PC-9 (cell line): ENCODE data around the gene NR6A1. TPM values are rescaled to one million over a fixed set of nuclear protein-coding genes. Genes with fewer than 3 reads are reported as not detected.

Experiments used
- BruUV-seq: library from RNA; stranded (reverse); fragments of 400-500 nt; replicated peaks from 2 replicates; lab custom pipeline; 2021; lab: Mats Ljungman, UMichigan
- CTCF ChIA-PET: fragments of 300-600 bp; sonication (Branson Sonifier 250); formaldehyde crosslinking; loops from one replicate; lab custom pipeline; 2022; ENCODE audit warnings: antibody characterized with exemption; lab: Charles Lee
- POLR2A ChIA-PET: fragments of 300-600 bp; sonication (Branson Sonifier 250); formaldehyde crosslinking; loops from one replicate; lab custom pipeline; 2022; ENCODE audit warnings: antibody characterized with exemption; ENCODE audit not compliant: unreplicated experiment; lab: Charles Lee
- DNase-seq, 2 experiments: peaks; one replicate each; pipeline versions ENCODE4 v3.0.0 to v3.0.0-alpha.2; 2015 to 2022; ENCODE audit warnings: mixed read lengths in 1 of 2
- H2AFZ ChIP-seq: fragments of 200-600 bp; sonication (generic); 2 replicates; pipeline ENCODE4 v1.8.1; 2017; ENCODE audit warnings: antibody characterized with exemption
- H3F3A ChIP-seq: fragments of 200-600 bp; sonication (generic); 2 replicates; pipeline ENCODE4 v1.8.1; 2017; ENCODE audit warnings: antibody characterized with exemption, mild to moderate bottlenecking, low read depth; ENCODE audit not compliant: insufficient read depth
- H3K27ac ChIP-seq: fragments of 200-600 bp; sonication (generic); 2 replicates; pipeline ENCODE4 v1.6.1; 2016; ENCODE audit warnings: mixed run types
- H3K27me3 ChIP-seq: fragments of 200-600 bp; sonication (generic); 2 replicates; pipeline ENCODE4 v1.6.1; 2016; ENCODE audit warnings: low read depth, mixed run types; ENCODE audit not compliant: insufficient read depth
- H3K36me3 ChIP-seq: fragments of 200-600 bp; sonication (generic); 2 replicates; pipeline ENCODE4 v1.6.1; 2016; ENCODE audit warnings: low read depth, mixed run types
- H3K4me1 ChIP-seq: fragments of 200-600 bp; sonication (generic); replicated peaks from 2 replicates; pipeline ENCODE4 v1.6.1; 2016; ENCODE audit warnings: mixed run types; ENCODE audit not compliant: insufficient read depth
- H3K4me2 ChIP-seq: fragments of 200-600 bp; sonication (generic); 2 replicates; pipeline ENCODE4 v1.6.1; 2017; ENCODE audit warnings: mixed run types
- H3K4me3 ChIP-seq: fragments of 200-600 bp; sonication (generic); 2 replicates; pipeline ENCODE4 v1.6.1; 2016; ENCODE audit warnings: mixed run types
- H3K79me2 ChIP-seq: fragments of 200-600 bp; sonication (generic); 2 replicates; pipeline ENCODE4 v1.6.1; 2017; ENCODE audit warnings: low read depth, mixed run types
- H3K9me2 ChIP-seq: fragments of 200-600 bp; sonication (generic); 2 replicates; pipeline ENCODE4 v1.8.1; 2017; ENCODE audit warnings: mild to moderate bottlenecking; ENCODE audit not compliant: insufficient read depth
- H3K9me3 ChIP-seq: fragments of 200-600 bp; sonication (generic); 2 replicates; pipeline ENCODE4 v1.8.1; 2016; ENCODE audit warnings: low read depth; ENCODE audit not compliant: insufficient read depth
- H4K20me1 ChIP-seq: fragments of 200-600 bp; sonication (generic); 2 replicates; pipeline ENCODE4 v1.8.1; 2017; ENCODE audit not compliant: insufficient read depth
- CTCF ChIP-seq: fragments of 200-600 bp; sonication (generic); conservative IDR thresholded peaks from 2 replicates; pipeline ENCODE4 v1.6.1; 2017; ENCODE audit warnings: mixed run types, antibody characterized with exemption, mild to moderate bottlenecking, moderate library complexity
- EZH2 ChIP-seq: fragments of 200-600 bp; sonication (generic); IDR thresholded peaks from 2 replicates; pipeline ENCODE4 v1.8.0; 2017; ENCODE audit warnings: antibody characterized with exemption, low read depth
- intact Hi-C: fragments of 100-400 bp; cut with micrococcal nuclease; formaldehyde crosslinking; loops from one replicate; pipeline ENCODE4 v1.10.0; 2022; ENCODE audit not compliant: unreplicated experiment
- total RNA-seq: library from RNA; stranded (reverse); gene quantifications from 2 replicates; pipeline ENCODE4 v1.2.3, GENCODE V29; 2021

Gene NR6A1
- total RNA-seq, 1 experiment from 2014 or later = 13.0 TPM

GRCh38 chr9:124660341-124660801, 110.7 kb downstream of the NR6A1 start:
- Histone ChIP-seq H3K27ac (peak overlapping the region; percentile 94), H3K79me2 (peaks cover 86% of the 10 kb centered on the region), H3K4me1 (peaks cover 36% of the 10 kb centered on the region), H3F3A (peaks cover 37% of the 10 kb centered on the region), H3K4me2 (peak overlapping the region; percentile 99), H4K20me1 (no peaks in the 10 kb centered on the region), H3K36me3 (no peaks in the 10 kb centered on the region), H3K9me3 (no peaks in the 10 kb centered on the region), H3K4me3 (peak overlapping the region; percentile 70), H3K9me2 (no peaks in the 10 kb centered on the region), H2AFZ (0 out of 2 replicates have a peak overlapping the region, but pooled peaks have one; percentile 25), H3K27me3 (no peaks in the 10 kb centered on the region)
- no TSS peak for BruUV-seq
- no peak for TF ChIP-seq EZH2
- no peak for TF ChIP-seq CTCF
- POLR2A ChIA-PET = interaction anchor here (0.6 to 1.6 kb wide), 6 partner anchors 9 to 583 kb away, joined by 3 to 14 read pairs (median 4); no protein-coding TSS in a partner anchor
- CTCF ChIA-PET = interaction anchor here (0.6 to 2.2 kb wide), 5 partner anchors 19 to 109 kb away, joined by 3 to 6 read pairs (median 4); no protein-coding TSS in a partner anchor
- intact Hi-C loops = no loop called here
- DNase-seq = peak; percentile 22 to 41

GRCh38 chr9:124659099-124659659, 111.9 kb downstream of the NR6A1 start:
- POLR2A ChIA-PET = interaction anchor here (0.5 to 1.1 kb wide), 11 partner anchors 11 to 854 kb away, joined by 3 to 11 read pairs (median 3); no protein-coding TSS in a partner anchor
- peaks cover 88% of the 10 kb centered on the region for H3K79me2 ChIP-seq

More at GRCh38 chr9:124659099-124659659, 111.9 kb downstream of the NR6A1 start:
- Histone ChIP-seq H3K9me2 (no peaks in the 10 kb centered on the region), H3K36me3 (no peaks in the 10 kb centered on the region), H2AFZ (peak overlapping the region; percentile 14; the same call in 1 of the 2 replicates), H3F3A (peaks cover 37% of the 10 kb centered on the region), H3K4me1 (peaks cover 36% of the 10 kb centered on the region), H3K27ac (peak overlapping the region; percentile 94), H3K9me3 (no peaks in the 10 kb centered on the region), H4K20me1 (no peaks in the 10 kb centered on the region), H3K27me3 (no peaks in the 10 kb centered on the region), H3K4me2 (peak overlapping the region; percentile 99), H3K4me3 (peak overlapping the region; percentile 70)
- intact Hi-C loops = loop anchor here (1.0 to 5.0 kb wide), 5 partner anchors 37 to 203 kb away; partner anchors contain the start of genes ARPC5L, NR6A1 and RPL35
- DNase-seq = peak; percentile 83 to 97
- no peak for TF ChIP-seq EZH2
- no peak for TF ChIP-seq CTCF
- CTCF ChIA-PET = interaction anchor here (1.1 to 1.8 kb wide), 3 partner anchors 42 to 194 kb away, joined by 3 to 12 read pairs (median 5); partner anchors contain the start of gene WDR38
- BruUV-seq = no TSS peak
